Fibroblast of skin of right quadriceps (primary cell): ENCODE measurements around the gene PPIL4.

Experiments used
- DNase-seq: peaks from one replicate; pipeline ENCODE4 v3.0.0-alpha.2; 2013

The PPIL4 gene

DNA sequence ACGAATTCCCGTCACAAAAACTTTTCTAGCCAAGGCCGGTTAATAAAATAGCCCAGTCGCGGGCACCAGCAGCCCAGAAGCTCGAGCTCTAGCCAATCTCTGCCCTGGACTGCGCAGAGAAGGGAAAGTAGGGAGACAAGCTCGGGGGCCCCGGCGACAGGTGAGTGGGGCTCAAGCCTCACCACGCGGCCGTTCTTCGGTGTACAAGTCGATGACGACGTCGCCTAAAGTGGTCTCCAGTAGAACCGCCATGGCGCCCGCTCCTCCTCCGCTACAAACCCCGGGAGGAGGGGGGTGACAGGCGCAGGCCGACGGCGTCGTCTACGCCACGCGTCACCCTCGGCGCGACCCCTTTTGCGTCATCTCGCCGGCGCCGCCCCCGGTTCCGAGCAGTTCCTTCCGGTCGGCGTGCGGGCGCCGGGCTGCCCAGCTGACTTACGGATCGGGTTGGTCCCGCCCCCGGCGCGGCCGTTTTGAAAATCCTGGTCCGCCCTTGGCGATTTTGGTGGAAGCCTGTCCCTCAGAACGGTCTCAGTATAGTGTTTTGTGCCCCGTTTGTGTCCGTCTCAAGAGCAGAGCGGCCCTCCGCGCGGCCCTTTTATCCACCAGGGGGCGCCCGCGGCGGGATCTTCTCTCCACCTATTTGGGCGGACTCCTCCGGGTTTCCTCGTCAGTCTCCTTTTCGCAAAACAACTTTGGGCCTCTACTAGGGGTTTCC, at the start of gene PPIL4:
Gene PPIL4, minus strand, starts transcription at position 290 of the 718 bp plus-strand sequence. Its CDS starts 38 bp downstream, at position 252.
- DNase-seq, result peak; percentile 96

- DNase-seq, result no peak
Observed at GRCh38 chr6:149593408-149593807, 47.6 kb upstream of the PPIL4 start.

- no peak for DNase-seq
Observed at GRCh38 chr6:149592983-149593382, 47.1 kb upstream of the PPIL4 start.

DNA sequence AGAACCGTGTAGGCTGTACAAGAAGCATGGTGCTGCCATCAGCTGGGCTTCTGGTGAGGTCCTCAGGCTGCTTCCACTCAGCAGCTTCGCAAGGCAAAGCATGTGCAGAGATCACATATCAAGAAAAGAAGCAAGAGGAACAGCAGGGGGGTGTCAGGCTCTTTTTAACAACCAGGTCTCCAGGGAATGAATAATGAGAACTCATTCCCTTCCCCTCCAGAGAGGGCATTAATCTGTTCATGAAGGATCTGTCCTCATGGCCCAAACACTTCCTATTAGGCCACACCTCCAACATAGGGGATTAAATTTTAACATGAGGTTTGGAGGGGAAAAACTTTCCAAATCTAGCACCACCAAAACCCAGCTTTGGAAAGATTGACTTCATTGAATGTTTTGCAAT, 40.3 kb upstream of the PPIL4 start:
- DNase-seq, result no peak

GRCh38 chr6:149581349-149581748, 35.5 kb upstream of the PPIL4 start:
- DNase-seq, result no peak

GRCh38 chr6:149580880-149581279, 35.0 kb upstream of the PPIL4 start:
- DNase-seq, result no peak

DNA sequence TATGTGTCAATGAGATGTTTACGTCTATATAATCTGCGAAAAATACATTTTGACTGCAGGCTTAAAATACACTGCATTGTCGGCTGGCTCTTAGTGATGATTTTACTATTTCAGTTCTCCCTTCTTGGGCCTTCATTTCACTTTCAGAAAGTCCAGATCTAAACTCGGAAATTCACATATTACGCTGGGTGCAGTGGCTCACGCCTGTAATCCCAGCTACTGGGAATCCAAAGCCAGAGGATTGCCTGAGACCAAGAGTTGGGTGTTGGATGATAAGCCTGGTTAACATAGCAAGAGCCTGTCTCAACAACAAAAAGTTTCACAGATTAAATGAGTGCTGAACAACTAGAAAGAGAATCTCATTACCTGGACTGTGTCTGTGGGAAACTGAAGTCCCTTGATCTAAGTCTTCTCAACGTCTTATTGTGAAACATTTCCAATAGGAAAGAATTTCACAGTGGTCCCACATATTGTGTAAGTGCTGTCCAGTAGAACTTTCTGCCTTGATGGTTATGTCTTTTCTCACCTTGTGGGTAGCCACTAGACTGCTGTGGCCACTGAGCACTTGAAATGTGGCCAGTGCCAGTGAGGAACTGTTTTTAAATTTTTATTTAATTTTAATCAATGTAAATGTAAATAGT, 22.2 kb upstream of the PPIL4 start:
- DNase-seq, result no peak

DNA sequence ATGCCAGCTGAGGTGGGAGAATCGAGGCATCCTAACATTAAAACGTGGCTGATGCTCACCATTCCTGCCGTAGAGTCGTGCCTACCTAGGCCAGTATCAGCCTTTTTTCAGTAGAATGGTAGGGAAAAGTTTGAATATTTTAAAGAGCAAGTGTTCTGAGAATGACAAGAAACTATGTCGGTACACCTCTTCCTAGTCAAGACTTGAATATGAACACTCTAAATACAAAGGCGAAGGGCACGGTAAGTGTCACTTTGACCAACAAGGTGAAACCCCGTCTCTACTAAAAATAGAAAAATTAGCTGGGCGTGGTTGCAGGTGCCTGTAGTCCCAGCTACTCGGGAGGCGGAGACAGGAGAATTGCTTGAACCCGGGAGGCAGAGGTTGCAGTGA, 21.3 kb upstream of the PPIL4 start:
- no peak for DNase-seq

- peak; percentile 28 for DNase-seq
Observed at GRCh38 chr6:149566410-149567193, 20.8 kb upstream of the PPIL4 start.

GRCh38 chr6:149565527-149566409, 19.9 kb upstream of the PPIL4 start, which contains the start of gene GINM1:
Gene GINM1, plus strand, starts transcription at chr6:149566375. Its CDS starts 40 bp downstream, at chr6:149566415.
- peak; percentile 94 for DNase-seq

DNA sequence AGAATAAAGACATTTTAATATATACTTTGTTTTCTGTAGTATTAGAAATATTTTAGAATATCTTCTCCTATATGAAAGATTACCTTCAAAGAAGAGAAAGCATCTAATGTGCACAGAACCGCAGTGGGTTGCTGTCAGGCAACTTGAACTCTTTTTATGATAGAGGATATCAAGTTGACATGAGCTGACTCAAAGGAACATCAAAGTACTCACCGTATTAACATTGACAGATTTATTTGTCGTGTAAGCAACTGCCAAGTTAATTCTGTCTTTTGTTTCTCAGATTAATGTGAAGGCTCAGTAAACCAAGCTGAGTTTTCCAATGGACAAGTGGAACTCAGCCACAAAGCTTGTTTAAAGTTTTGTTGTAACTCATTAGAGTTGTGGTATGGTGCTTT, 18.1 kb upstream of the PPIL4 start:
- no peak for DNase-seq

DNA sequence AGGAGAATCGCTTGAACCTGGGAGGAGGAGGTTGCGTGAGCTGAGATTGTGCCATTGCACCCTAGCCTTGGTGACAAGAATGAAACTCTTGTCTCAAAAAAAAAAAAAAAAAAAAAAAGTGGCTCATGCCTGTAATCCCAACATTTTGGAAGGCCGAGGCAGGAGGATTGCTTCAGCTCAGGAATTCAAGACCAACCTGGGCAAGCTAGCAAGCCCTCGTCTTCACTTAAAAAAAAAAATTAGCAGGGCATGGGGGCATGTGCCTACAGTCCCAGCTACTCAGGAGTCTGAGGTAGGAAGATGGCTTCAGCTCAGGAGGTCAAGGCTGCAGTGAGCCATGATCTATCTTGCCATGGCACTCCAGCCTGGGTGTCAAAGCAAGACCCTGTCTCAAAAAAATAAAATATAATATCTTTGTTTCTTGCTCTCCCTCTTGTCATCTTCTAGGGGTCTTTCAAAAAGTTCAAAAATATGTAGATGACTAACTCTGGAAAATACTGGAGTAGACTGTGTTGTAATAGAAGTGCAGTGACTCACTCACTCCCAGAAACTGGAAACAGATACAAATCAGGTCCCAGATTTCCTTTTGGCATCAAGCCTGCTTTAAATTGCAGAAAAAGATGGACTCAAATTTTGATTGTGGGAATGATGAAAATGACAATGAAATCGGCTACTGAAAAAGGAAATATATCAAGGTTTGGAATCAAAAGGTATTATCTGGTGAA, 17.5 kb upstream of the PPIL4 start:
- DNase-seq, result peak; percentile 88

- DNase-seq, result peak; percentile 5
Observed at GRCh38 chr6:149560736-149561135, 14.9 kb upstream of the PPIL4 start.

GRCh38 chr6:149559389-149559788, 13.5 kb upstream of the PPIL4 start:
- no peak for DNase-seq

DNA sequence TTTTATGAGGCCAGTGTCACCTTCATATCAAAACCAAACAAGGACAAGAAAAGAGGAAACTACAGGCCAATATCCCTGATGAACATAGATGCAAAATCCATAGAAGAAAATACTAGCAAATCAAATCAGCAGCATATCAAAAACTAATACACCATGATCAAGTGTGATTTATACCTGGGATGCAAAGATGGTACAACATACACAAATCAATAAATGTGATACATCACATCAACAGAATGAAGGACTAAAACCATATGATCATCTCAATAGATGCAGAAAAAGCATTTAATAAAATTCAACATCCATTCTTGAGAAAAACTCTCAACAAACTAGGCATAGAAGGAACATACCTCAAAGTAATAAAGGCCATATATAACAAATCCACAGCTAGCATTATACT, 12.2 kb upstream of the PPIL4 start:
- no peak for DNase-seq

- DNase-seq, result no peak
Observed at GRCh38 chr6:149551920-149552319, 6.1 kb upstream of the PPIL4 start.

DNA sequence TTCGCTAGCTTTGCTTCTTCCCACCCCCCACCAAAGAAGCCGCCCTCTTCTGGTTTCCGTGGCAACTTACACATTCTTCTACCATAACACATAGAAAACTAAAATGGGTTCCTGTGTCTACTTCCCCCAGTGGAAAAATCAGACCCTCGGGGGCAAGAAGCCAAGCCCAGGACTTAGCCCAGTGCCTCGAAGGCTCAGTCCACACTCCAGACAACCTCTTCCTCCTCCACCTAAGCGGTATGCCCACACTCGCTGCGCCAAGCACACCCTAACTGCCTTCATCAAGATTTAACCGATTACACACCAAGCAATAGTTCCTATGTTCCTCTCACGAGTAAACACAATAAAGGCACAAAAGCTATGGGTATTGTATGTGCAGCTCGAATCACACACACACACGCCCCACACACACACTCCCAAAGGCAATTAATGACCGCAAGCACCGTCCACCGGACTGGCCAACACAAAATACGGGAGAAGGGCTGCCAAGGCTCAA, 537 bp downstream of the PPIL4 start:
- DNase-seq, result peak; percentile 74

DNA sequence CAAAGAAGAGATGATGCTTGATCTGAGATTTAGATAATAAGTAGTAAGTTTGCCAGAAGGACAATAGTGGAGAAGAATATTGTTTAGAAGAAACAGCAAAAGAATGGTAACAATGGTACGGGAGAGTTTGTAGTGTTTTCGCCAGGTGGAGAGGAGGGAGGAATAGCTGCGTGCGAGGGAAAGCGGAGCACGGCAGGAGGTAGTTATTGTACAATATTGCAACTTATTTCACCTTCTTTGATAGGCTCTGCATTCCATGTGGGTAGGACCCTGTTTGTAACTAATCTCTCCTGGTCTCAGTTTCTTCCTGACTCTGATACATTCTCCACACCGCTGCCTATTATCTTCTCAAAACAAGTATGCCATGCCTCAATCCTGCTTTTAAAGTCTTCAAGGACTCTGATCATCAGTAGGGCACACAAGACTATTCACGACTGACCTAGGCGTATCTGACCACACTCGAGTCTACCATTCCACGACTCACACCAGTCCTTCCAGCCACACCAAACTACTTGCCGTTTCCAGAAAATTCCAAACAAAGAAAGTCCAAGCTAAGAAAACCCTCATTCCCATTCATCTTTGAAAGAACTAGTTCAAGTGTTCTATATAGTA, 1.1 kb downstream of the PPIL4 start:
- DNase-seq, result peak; percentile 2

DNA sequence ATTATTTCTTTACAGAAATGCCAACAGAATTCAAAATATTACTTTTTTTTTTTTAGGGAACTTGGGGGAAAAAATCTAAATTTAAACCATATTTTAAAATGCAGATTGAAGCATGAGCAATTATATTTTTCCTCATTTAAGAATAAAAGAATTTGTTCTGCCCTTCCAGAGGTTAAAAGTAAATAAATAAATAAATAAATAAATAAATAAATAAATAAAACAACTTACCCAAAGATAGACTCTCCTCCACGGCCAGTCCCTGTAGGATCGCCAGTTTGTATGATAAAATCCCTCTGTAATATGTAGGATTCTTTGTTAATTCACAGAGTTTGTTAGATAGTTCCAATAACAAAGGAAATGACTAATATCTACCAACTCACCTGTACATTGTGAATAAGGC, 4.7 kb downstream of the PPIL4 start:
- DNase-seq, result no peak

GRCh38 chr6:149534742-149535141, 11.1 kb downstream of the PPIL4 start:
- no peak for DNase-seq

DNA sequence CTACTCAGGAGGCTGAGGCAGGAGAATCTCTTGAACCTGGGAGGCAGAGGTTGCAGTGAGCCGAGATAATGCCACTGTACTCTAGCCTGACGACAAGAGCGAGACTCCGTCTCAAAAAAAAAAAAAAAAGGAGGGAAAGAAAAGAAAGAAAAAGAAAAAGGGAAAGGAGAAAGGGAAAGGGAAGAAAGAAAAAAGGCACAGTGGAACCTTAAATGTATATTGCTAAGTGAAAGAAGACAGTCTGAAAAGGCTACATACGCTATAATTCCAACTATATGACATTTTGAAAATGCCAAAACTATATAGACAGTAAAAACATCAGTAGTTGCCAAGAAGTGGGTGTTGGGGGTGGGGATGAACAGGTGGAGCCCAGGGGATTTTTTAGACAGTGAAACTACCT, 16.2 kb downstream of the PPIL4 start:
- no peak for DNase-seq
